Thymus (tissue), 11 donors: ENCODE data around the gene CIAO2B. TPM values are rescaled to one million over a fixed set of nuclear protein-coding genes. Genes with fewer than 3 reads are reported as not detected.
A peak's percentile ranks its signal among the peaks of the same experiment; 100 is the strongest.

Experiments used
- DNase-seq, 9 donors: peaks; one replicate each; pipeline ENCODE4 v3.0.0-alpha.2; 2013; ENCODE audit warnings: low spot score in 9 of 9, low read depth in 6 of 9, missing footprints in 1 of 9
- H3K27ac ChIP-seq, 2 donors: one replicate each; pipeline ENCODE4 v1.5.1; 2013; ENCODE audit warnings: control low read depth in 1 of 2, low read depth in 1 of 2, low read length in 1 of 2, mild to moderate bottlenecking in 1 of 2, moderate library complexity in 1 of 2
- H3K27me3 ChIP-seq, 2 donors: one replicate each; pipeline ENCODE4 v1.5.1; 2013; ENCODE audit warnings: low read length in 1 of 2; ENCODE audit not compliant: control insufficient read depth in 2 of 2, insufficient read depth in 1 of 2
- H3K36me3 ChIP-seq, 2 donors: one replicate each; pipeline ENCODE4 v1.5.1; 2013; ENCODE audit warnings: low read length in 1 of 2, mild to moderate bottlenecking in 1 of 2, moderate library complexity in 1 of 2; ENCODE audit not compliant: control insufficient read depth in 2 of 2, insufficient read depth in 2 of 2
- H3K4me1 ChIP-seq, 2 donors: one replicate each; pipeline ENCODE4 v1.5.1; 2013; ENCODE audit warnings: low read length in 2 of 2; ENCODE audit not compliant: control insufficient read depth in 2 of 2, insufficient read depth in 2 of 2
- H3K4me3 ChIP-seq, 2 donors: one replicate each; pipeline ENCODE4 v1.5.1; 2013; ENCODE audit warnings: low read length in 2 of 2, control low read depth in 1 of 2, mild to moderate bottlenecking in 1 of 2
- H3K9me3 ChIP-seq, 2 donors: one replicate each; pipeline ENCODE4 v1.5.1; 2013; ENCODE audit warnings: low read length in 1 of 2, mild to moderate bottlenecking in 1 of 2; ENCODE audit not compliant: control insufficient read depth in 2 of 2, insufficient read depth in 1 of 2
- WGBS: extraction: QIAGEN DNeasy Blood & Tissue Kit; methylation state at CpG from one replicate; pipeline ENCODE4 v1.1.7; 2013; 5-methylcytosine and 5-hydroxymethylcytosine counted together
- polyA plus RNA-seq: library from polyadenylated mRNA; stranded (reverse); fragments of 200-250 nt; gene quantifications from one replicate; pipeline ENCODE4 v1.2.3, GENCODE V29; 2013
- total RNA-seq: library from RNA; stranded (reverse); fragments of 120-200 nt; gene quantifications from one replicate; pipeline ENCODE4 v1.2.4, GENCODE V29; 2013
- donor health status: healthy.

The CIAO2B gene
- total and polyA plus RNA-seq, 2 donors, result 118 to 141 TPM

DNA sequence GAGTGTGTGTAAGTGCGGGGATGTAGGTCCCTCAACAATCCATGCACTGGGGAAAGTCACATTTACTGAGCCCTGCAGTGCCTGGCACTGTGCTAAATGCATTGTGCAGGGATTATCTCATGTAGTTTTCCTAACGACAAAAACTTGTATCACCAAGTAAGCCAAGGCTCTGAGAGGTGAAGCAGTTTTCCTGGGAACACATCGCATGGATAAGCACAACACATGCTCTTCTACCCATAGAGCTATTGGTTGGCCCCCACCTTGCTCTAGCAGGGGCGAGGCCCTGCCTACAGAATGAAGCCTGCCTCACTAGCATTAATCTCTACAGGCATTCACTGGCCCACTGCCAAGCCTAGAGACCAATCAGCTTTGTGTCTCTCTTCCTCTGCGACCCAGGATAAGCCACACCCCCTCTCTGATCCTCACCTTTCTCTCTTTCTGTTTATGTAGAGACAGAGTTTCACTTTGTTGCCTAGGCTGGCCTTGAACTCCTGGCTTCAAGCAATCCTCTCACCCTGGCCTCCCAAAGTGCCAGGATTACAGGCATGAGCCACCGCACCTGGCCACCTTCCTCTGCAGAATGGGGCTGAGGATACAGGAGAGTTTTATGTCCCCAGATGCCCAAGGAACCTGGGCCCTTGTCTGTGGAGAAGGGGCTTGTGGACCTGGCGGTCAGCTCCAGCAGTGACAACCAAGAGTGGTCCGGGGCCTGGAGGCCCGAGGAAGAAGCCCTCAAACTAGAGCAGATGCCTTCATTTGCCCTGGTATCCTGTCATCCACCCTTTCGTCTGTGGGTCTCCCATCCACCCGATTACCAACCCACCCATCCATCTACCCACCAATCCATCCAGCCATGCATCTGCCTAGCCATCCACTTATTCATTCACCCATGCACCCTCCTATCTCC is 28.3 kb downstream of the CIAO2B start:
- DNase-seq, result peak in 8 of 9 donors; percentile 14 to 74 (median 42)
- H3K9me3 ChIP-seq, result no peaks in the 10 kb centered on the region
- no peak overlapping the region for H3K27ac ChIP-seq
- H3K4me1 ChIP-seq, result peaks cover 0 to 6% of the 10 kb centered on the region in 2 donors
- H3K27me3 ChIP-seq, result peaks cover 0 to 15% of the 10 kb centered on the region in 2 donors
- 84% methylated on average over 11 of the region's 11 CpGs for WGBS
- H3K4me3 ChIP-seq, result no peak overlapping the region
- H3K36me3 ChIP-seq, result no peaks in the 10 kb centered on the region

DNA sequence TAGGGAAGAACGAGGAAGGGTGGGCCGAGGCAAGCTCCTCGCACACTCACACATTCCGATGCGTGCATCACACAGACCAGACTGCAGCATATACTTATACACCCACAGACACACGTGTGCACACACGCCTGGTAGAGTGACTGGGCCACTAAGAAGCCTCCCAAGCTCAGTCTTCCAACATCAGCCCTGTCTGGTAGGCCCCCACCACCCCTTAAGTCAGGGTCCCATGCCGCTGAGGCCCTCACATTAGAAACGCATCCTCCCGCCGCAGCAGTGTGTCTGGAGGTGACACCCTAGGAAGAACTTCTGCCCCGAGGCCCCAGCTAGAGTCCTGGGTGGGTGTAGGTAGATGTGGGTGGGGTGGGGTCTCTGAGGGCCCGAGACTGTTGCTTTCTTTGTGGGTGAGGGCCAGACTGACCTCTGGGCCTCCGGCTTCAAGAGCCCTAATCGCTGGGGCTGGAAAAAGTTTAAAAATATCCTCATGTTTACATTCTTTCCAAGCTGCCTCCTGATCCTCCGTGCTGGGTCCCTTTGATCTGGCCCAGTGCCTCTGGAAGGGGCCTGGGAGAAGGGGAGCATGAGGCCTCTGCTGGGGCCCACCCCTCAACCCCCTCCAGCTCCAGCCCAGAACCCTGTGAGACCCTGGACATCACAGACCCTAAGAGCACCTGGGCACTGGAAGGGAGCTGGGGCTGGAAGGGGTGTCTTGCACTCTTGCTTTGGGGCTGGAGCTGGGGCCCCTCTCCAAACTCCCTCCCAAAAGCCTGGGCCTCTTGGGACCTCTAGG is 29.2 kb downstream of the CIAO2B start:
- peaks cover 0 to 6% of the 10 kb centered on the region in 2 donors for H3K4me1 ChIP-seq
- H3K36me3 ChIP-seq, result no peaks in the 10 kb centered on the region
- peaks cover 0 to 16% of the 10 kb centered on the region in 2 donors for H3K27me3 ChIP-seq
- no peak for DNase-seq
- no peak overlapping the region for H3K27ac ChIP-seq
- H3K4me3 ChIP-seq, result no peak overlapping the region
- 93% methylated on average over 16 of the region's 16 CpGs for WGBS
- no peaks in the 10 kb centered on the region for H3K9me3 ChIP-seq

DNA sequence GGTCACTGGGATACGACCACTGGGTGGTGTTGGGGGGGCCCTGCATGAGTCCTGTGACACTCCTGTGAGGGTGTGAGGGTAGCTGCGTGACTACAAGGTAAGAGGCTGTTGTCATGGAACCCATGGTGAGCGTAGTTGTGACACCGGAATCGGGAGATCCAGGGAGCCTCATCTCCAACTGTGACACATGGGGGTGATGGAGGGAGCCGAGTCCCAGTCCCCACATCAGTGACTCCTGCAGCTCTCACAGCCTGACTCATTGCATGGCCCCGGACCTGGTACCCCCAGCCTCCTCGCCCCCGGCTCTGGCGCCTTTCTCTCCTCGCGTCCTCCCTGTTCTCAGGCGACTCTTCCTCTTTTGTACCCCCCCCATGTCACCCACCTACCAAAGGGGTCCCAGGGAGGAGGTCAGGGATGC is 29.8 kb downstream of the CIAO2B start:
- H3K4me1 ChIP-seq, result peaks cover 0 to 6% of the 10 kb centered on the region in 2 donors
- H3K27me3 ChIP-seq, result peaks cover 0 to 19% of the 10 kb centered on the region in 2 donors
- no peak overlapping the region for H3K4me3 ChIP-seq
- no peak overlapping the region for H3K27ac ChIP-seq
- WGBS, result 96% methylated on average over 13 of the region's 13 CpGs
- H3K9me3 ChIP-seq, result no peaks in the 10 kb centered on the region
- DNase-seq, result no peak
- H3K36me3 ChIP-seq, result no peaks in the 10 kb centered on the region

DNA sequence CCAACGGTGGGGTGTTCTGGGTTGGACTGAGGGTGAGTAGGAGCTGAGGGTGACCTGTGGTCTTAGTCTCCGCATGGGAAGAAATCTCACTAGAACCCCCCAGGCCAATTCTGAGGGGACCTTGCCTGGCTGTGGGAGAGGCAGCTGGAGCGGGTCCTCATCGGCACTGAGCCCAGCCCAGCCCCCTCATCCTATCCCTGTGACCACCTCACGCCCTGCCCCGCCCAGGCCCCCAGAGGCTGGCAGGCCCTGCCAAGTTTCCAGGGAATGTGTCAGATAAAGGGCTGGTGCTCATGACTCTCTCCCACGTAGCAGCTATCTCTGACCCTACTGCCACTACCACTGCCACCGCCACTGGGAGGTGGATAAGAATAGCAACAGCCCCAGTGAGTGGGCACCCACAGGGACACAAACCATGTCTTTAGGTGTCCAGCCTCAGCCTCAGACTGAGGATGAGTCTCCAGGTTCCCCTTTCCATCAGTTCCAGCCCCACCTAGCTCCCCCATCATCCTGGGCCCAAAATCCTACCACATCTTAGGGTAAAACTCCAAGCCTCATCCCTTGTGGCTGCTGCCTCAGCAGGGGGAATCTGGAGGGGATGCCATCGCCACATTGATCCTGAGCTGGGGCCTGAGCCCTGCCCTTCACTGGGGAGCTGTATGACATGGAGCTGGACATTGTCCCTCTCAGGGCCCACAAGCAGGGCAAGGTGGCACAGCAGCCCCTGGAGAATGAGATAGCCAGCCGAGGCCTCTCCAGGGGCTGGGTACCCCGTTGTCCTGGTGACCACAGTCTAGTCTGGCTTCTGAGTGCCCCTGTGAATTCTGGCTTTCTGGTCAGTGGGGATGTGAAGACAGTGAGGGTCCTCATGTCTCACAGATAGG is 30.4 kb downstream of the CIAO2B start:
- no peaks in the 10 kb centered on the region for H3K36me3 ChIP-seq
- peaks cover 0 to 19% of the 10 kb centered on the region in 2 donors for H3K27me3 ChIP-seq
- no peak for DNase-seq
- no peak overlapping the region for H3K4me3 ChIP-seq
- peaks cover 0 to 6% of the 10 kb centered on the region in 2 donors for H3K4me1 ChIP-seq
- no peak overlapping the region for H3K27ac ChIP-seq
- no peaks in the 10 kb centered on the region for H3K9me3 ChIP-seq
- 94% methylated on average over 11 of the region's 11 CpGs for WGBS

DNA sequence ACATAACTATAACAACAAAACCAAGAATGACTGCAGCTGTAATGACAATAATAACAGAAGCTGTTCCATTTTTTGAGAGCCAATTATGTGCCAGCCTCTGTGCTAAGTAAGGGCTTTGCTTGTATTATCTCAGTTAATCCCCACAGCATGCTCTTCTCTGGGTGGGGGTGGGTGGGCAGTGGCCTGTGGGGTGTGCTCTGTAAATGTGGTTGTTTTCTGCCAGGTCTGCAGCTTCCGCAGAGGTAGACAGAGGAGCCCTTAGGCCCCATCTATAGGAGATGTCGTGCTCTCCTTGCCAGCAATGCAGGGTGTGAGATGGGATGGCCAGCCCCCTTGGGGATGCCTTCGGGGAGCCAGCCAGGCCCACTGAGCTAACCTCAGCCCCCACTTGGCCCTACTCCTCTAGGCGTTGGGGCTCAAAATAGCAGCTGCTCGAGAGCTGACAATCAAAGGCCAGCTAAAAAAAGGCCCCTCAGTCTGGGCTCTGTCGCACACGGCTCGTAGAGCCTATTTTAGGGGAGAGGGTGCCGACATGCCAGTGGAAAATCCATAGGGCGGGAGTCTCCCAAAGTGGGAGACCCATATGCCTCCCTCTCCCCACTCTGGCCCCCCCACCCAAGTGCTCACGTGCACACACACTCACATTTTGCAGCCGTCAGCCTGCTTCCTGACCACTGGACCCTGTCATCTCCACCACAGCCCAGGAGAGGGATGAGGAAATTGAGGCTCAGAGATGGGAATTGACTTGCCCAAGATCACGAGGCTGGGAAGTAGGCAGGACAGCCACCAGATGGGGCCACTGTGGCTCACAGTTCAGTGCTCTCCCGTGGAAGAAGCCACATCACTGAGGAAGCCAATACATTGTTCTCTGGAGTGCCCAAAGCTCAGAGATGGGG is 31.3 kb downstream of the CIAO2B start:
- Histone ChIP-seq H3K4me1 (peaks cover 0 to 6% of the 10 kb centered on the region in 2 donors), H3K4me3 (no peak overlapping the region), H3K27ac (no peak overlapping the region), H3K9me3 (no peaks in the 10 kb centered on the region), H3K27me3 (peaks cover 0 to 17% of the 10 kb centered on the region in 2 donors), H3K36me3 (no peaks in the 10 kb centered on the region)
- WGBS, result 88% methylated on average over 14 of the region's 14 CpGs
- no peak for DNase-seq

DNA sequence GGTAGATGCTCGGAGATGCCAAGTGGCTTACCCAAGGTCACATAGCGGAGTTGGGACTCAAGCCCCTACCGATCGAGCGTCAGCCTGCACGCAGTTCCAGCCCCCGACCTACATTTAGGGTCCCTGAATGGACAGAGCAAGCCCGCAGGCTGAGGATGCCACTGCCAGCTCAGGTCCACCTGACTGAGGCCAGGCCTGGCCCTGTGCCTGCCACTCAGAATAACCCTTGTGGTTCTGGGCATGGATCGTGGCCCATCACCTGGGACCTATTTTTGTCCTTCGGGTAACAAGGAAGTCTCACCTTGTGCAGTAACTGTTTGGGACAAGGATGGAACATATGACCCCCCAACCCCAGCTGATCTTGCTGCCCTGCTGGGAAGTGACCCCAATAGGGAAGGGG is 32.6 kb downstream of the CIAO2B start:
- 97% methylated on average over 10 of the region's 10 CpGs for WGBS
- Histone ChIP-seq H3K9me3 (no peaks in the 10 kb centered on the region), H3K36me3 (no peaks in the 10 kb centered on the region), H3K27me3 (peaks cover 0 to 14% of the 10 kb centered on the region in 2 donors), H3K27ac (no peak overlapping the region), H3K4me1 (peaks cover 0 to 6% of the 10 kb centered on the region in 2 donors), H3K4me3 (no peak overlapping the region)
- no peak for DNase-seq

DNA sequence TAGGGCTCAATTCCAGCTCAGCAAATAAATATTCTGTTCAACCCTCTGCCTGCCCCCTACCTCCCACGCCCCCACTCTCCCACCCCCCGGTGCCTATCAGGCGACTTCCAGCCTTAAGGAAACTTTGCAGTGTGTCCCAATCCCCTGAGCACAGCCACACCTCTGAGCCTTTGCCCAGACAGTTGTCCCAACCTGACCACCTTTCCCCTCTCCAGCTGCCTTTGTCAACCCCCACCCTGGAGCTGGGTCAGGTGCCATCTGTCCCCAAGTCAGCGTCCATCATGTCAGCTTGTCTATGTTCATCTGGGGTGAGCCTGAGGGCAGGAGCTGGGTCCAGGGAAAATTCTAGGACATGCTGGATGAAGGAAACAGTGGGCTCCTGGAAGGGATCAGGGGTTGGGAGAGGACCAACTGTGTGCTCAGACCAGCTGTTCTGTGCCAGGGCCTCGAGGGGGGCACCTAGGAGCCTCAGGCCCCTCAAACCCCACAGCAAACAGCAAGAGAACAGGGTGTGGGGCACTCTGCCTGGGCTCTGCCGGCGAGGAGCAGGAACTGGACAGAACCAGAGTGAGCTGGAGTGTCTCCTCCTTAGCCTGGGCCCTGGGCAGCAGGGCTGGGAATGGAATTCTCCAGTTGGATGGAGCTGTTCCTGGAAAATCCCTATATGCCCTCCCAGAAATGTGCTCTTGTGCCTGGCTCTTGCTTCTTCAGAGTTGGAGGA is 33.3 kb downstream of the CIAO2B start:
- DNase-seq, result no peak
- H3K4me1 ChIP-seq, result peaks cover 0 to 4% of the 10 kb centered on the region in 2 donors

More for the DNA sequence above, 33.3 kb downstream of the CIAO2B start:
- no peak overlapping the region for H3K27ac ChIP-seq
- no peaks in the 10 kb centered on the region for H3K36me3 ChIP-seq
- H3K4me3 ChIP-seq, result no peak overlapping the region
- H3K27me3 ChIP-seq, result peaks cover 0 to 14% of the 10 kb centered on the region in 2 donors
- H3K9me3 ChIP-seq, result no peaks in the 10 kb centered on the region
- 87% methylated on average over 7 of the region's 7 CpGs for WGBS
